NCI-H2171 treated with DMSO at 0.1 percent for 48 hours (cell line): ENCODE results near the gene NME4.
"Not testable (repeated sequence)": the region's sequence is repeated elsewhere in the genome, so short reads cannot be mapped to it uniquely, and the experiment has no call there.

Experiments
- DNase-seq: peaks from one replicate; lab custom pipeline; 2025; lab: John Stamatoyannopoulos, UW

Gene NME4

DNA sequence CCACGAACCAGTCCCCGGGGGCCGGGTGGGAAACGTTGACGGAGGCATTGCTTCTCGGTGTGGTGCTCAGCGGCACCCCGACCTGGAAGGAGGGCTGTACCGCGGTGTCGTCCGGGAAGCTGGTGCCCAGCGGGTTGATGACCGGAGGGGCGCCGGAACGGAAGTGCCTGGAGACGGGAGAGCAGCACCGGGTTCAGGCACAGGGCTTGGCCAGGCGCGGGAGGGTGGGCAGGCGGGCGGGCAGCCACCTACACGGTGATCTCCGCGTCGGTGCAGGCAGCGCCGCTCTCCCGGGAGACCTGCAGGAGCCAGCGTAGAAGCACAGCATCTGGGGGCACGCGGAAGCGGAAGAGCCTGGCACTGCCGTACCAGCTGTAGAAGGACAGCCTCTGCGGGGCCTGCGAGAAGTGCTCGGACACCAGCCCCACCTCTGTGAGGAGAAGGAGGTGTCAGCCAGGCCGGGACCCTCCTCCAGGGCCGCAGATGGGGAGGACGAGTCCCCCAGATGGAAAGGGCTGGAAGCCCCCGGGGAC is 19.5 kb upstream of the NME4 start:
- no peak for DNase-seq

DNA sequence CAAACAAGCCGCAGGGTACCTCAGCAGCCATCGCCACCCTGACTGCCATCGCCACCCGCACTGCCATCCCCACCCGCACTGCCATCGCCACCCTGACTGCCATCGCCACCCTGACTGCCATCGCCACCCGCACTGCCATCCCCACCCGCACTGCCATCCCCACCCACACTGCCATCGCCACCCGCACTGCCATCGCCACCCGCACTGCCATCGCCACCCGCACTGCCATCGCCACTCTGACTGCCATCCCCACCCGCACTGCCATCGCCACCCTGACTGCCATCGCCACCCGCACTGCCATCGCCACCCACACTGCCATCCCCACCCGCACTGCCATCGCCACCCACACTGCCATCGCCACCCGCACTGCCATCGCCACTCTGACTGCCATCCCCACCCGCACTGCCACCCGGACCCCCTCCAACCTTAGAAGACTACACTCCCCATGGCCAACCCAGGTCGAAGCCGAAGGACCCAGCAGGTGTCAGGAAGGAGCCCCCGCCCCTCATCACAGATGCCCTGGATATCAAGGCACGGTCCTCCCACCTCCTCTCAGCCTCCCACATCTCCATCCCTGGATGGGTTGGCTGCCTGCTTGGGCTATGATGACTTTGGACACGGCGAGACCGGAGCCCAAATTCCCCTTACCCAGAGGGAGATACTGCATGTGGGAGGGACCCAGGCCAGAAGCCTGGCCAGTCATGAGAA is 18.7 kb upstream of the NME4 start:
- DNase-seq, result not testable (repeated sequence)

DNA sequence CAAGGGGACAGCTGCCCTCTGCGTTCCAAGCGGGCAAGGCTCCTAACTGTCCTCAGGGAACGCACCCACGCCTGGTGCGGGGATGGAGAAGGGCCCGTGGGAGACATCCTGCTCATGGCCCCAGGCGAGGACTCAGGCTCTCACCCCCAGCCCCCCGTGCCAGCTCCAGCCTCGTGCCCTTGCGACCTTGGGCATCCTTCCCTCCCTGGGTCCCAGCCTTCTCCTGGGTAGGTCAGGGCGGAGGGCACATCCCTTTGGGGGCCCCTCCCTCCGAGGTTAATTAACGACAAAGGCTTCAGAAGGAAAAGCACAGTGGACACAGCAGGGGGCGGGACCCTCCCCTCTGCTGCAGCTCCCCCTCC is 18.2 kb upstream of the NME4 start:
- no peak for DNase-seq

DNA sequence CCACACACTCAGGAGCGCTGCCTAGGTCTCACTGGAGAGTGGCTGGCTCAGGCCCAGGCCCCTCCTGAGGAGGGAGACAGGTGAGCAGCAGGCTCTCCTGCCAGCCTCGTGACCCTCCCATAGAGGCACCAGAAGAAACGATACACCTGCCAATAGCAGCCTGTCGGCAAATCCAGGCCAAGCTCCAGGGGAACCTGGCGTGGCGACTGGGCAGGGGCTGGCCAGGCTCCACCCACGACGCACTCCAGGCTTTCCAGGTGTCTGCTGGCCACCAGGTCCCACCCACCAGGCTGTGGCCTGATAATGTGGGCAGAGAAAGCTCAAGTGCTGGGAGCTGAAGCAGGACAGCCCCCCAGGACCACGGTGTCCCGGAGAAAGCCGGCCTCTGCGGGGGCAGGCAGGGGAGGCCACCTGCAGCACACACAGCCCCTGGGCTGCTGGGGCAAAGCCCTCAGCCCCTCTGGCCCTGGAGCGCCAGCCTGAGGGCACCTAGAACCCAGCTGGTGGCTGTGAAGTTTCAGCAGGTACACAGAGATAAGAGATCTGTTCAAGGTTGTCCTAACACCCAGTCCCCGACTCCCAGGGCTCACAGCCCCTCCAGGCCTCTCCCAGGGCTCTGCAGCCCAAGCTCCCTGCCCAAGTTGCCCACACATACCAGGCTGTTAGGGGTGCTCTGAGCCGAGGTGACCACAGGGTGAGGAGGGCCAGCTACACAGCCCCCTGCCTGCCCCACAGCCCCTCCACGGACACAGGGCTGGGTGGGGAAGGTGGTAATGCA is 17.6 kb upstream of the NME4 start:
- peak; percentile 81 for DNase-seq

DNA sequence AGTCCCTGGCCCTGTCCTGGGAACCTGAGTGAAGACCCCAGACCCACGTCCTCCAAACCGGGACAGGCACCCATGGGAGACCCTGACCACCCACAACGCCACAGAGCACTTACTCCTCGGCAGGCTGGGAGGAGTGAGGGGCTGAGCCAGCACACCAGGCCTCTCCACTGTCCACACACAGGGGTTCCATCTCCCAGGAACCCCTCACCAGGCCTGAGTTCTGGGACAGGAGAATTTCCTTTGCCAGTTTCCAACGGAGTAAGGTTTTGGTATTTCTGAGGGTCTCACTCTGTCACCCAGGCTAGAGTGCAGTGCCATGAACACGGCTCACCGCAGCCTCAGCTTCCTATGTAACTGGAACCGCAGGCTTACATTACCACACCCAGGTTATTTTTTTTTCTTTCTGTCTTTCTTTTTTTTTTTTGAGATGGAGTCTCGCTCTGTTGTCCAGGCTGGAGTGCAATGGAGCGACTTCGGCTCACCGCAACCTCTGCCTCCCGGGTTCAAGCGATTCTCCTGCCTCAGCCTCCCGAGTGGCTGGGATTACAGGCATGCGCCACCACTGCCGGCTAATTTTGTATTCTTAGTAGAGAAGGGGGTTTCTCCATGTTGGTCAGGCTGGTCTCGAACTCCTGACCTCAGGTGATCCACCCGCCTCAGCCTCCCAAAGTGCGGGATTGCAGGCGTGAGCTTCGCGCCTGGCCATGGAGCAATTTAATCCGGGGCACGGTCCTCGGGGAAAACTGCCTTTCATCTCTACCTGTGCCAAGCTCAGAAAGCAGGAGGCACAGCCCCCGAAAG is 16.8 kb upstream of the NME4 start:
- no peak for DNase-seq

DNA sequence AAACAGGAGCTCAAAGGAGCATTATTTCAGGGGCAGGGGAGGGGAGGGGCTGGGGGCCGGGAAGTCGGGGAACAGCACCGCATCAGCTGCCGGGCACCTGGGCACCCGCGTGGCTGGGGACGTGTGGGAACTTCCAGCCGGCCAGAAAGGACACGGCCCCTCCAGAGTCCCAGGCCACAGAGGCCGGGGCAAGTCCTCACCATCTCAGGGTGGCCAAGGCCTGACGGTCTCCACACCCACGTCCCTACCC is 16.3 kb upstream of the NME4 start:
- no peak for DNase-seq

DNA sequence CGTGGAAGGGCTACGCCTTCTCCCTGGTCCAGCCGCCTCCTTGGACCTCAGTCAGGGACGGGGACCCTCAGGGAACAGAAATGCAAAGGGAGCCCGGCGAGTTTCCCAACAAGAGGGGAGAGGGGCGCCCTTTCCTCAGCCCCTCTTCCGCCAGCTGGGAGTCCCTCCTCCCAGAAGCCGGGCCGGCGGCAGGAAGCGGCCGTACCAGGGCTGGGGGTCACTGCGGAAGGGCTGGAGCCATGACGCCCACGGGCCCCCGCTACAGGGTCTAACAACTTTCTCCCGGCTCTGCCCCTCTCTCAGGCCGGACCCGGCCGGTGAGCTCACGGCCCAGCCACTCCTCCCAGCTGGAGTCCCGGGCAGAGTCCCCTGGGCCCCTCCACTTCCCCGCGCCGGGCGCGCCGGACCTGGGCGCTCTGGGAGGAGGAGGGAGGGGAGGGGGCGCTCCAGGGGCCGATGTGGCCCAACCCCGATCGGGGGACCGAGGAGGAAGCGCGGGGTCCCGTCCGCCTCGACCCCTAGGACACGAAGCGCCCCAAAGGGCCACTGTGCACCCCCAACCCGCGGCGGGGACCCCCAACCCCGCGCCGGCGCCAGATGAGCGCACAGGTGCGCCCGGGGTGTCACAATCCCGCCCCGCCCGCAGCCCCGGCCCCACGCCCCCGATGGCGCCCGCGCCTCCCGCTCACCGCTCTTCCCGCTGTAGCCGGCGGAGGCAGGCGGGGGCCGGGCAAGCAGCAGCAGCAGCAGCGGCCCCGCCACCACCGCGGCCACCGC is 15.8 kb upstream of the NME4 start:
- DNase-seq, result no peak

DNA sequence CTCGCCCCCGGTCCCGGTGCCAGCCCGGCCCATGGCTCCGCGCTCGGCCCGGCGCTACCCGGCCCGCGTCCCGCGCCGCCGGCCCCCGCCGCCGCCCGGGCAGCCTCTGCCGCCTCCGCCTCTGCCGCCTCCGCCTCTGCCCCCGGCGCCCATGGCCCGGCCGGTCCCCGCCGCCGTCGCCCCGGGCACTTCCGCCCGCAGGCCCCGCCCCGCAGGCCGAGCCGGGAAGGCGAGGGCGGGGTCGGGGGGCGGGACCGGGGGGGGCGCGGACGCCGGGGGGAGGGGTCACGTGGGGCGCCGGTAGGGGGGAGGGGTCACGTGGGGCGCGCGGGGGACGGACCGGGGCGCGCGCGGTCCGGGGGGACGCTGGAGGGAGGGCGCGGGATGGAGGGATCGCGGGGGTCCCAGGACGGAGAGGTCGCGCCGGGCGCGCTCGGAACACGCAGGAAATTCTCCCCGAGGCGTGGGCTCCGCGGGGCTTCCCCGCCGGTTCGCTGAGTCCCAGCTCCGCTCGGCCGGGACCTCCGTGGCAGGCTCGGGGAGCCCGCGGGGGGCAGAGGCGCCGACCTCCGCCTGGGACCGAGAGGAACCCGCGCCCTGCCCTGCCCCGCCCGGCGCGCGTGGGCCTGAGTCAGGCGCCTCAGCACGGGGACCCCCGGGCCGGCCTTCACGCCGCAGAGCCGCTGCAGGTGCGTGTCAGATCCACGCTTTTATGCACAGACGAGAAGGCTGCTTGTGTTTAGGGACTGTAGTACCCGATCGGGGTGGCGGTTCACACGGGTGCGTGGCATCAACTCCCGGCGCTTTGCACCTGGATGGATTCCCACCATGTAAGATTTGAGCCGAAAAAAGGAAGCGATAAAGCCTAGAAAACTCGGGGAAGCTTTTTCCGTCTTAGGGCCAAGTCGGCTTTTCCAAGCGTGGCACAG is 14.9 kb upstream of the NME4 start, which contains the start of gene PGAP6:
TSS of gene PGAP6 (minus strand) at position 190 of the 929 bp plus-strand sequence. CDS start at position 33, 157 bp downstream.
- peak; percentile 42 for DNase-seq

DNA sequence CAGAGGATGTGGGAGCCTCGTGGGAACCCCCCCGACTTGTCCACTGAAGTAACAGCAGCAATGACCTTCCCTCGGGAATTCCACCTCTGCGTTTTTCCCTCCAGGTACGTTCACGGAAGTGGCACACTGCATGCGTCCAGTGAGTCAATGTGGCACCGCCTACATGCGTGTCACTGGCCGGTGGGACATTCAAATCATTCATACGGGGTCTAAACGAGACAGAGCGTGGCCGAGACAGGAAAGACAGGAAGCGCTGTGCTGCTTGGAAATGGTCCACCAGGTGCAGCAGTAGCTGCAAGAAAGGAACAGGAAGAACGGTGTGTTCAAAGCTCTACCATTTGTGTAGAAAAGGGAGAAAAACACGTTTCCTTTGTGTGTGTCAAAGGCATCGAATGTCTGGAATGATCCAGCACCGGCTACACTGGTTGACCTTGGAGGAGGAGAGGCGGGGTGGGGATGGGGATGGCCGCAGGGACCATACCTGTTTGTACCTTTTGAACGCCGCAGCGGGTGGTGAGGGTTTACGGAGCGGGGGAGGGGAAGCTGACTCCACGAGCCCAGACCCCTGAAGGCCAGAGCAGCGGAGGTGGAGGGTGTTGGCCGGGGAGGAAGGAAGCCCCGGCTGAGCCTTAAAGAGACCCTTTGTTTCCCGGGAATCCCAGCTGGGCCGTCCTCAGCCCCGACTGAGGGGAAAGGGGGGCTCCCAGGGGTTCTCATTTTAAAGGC is 13.5 kb upstream of the NME4 start:
- DNase-seq, result no peak

DNA sequence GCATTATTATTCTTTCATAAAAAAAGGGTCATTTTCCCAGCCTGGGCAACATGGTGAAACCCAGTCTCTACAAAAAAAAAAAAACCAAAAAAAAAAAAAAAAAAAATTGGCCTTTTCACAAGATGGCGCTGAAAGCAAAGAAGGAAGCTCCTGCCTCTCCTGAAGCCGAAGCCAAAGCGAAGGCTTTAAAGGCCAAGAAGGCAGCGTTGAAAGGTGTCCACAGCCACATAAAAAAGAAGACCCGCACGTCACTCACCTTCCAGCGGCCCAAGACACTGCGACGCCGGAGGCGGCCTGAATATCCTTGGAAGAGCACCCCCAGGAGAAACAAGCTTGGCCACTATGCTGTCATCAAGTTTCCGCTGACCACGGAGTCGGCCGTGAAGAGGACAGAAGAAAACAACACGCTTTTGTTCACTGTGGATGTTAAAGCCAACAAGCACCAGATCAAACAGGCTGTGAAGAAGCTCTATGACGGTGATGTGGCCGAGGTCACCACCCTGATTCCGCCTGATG is 10.3 kb upstream of the NME4 start:
- DNase-seq, result no peak

DNA sequence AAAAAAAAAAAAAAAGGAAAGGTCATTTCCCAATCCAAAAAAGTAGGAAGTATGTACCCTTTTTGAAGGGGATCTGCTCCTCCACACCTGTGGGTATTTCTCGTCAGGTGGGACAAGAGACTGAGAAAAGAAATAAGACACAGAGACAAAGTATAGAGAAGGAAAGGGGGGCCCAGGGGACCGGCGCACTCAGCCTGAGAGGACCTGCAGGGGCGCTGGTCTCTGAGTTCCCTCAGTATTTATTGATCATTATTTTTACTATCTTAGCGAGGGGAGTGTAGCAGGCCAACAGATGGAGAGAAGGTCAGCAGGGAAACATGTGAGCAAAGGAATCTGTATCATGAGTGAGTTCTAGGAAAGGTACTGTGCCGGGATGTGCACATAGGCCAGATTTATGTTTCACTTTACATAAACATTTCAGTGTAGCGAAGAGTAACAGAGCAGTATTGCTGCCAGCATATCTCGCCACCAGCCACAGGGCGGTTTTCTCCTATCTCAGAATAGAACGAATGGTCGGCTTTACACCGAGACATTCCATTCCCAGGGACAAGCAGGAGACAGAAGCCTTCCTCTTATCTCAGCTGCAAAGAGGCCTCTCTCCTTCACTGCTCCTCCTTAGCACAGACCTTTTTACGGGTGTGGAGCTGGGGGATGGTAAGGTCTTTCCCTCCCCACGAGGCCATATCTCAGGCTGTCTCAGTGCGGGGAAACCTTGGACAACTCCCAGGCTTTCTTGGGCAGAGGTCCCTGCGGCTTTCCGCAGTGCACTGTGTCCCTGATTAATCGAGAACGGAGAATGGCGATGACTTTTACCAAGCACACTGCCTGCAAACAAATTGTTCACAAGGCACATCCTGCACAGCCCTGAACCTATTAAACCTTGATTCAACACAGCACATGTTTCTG is 9.0 kb upstream of the NME4 start:
- DNase-seq, result not testable (repeated sequence)

DNA sequence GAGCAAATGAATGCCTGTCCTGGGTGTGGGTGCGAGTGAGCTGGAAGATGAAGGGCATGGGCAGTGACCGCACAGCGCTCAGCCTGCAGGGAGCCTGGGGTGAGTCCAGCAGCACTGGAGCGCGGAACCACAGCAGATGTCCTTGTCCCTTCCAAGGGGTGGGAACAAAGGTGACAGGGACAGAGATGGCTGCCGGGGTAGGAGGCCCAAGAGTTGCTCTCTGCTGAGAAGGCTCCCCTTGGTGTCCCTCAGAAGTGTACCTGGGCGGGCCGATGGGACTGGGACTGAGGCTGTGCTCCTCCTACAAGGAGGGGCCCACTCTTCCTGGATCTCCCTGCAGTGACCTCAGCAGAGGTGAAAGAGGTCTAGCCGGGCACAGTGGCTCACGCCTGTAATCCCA is 7.6 kb upstream of the NME4 start:
- DNase-seq, result no peak

DNA sequence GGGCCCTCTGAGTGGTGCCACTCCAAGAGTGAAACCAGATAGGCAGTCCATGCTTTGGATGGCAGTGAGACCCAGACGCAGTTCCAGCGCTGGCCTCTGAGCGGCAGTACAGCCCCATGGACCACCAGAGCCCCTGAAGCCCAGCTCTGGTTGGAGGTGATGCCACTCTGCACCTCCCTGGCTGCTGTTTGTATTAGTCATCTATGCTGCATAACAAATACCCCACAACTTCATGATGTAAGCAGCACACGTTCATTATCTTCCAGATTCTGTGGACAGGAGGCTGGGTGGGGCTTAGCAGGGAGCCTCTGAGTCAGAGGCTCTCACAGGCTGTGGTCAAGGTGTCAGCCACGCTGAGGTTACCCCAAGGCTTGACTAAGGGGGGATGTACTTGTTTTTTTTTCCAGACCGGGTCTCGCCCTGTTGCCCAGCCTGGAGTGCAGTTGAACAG is 5.1 kb upstream of the NME4 start:
- DNase-seq, result peak; percentile 51

DNA sequence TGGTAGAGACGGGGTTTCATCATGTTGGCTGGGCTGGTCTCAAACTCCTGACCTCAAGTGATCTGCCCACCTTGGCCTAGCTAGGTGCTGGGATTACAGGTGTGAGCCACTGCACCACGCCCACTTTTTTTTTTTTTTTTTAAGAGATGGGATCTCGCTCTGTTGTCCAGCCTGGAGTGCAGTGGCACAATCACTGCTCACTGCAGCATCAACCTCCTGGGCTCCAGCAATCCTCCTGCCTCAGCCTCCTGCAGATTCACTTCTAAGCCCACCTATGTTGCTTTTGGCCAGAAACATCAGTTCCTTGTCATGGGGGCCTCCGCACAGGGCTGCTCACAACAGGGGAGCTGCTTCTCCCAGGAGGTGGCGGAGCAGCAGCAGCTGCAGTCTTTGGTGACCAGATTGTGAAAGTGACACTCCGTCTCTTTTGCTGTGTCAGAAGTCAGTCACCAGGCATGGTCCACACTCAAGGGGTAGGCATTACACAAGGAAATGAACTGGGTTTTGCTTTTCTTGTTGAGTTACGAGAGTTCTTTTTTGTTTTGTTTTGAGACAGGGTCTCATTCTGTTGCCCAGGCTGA is 4.5 kb upstream of the NME4 start:
- DNase-seq, result no peak

DNA sequence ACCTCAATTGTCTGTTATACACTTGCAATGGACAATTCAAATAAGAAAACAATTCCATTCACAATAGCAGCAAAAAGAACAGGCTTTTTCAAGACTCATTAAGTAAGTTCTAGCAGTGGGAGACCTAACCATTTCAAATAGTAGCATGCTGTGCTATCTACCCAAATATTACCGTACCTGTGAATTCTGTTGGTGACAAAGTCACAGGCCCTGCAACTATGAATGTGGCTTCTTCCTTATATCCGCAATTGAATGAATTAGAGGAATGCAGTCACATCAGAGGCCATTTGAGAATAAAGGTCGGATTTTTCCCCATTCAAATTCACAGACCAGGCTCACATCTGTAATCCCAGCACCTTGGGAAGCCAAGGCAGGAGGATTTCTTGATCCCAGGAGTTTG is 800 bp upstream of the NME4 start:
- DNase-seq, result peak; percentile 50

DNA sequence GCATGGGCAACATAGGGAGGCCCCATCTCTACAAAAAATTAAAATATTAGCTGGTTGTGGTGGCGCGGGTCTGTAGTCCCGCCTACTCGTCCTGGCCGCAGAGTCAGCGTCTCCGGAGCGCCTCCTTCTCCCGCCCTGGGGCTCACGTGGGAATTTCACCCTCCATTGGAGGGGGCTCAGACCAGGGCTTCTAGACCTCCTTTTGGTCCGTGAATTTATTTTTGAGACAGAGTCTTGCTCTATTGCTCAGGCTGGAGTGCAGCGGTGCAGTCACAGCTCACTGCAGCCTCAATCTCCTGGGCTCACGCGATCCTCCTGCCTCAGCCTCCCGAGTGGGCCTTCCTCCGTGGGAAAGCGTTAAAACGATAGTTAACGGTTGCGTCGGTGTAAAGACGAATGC is 394 bp upstream of the NME4 start:
- DNase-seq, result peak; percentile 71

DNA sequence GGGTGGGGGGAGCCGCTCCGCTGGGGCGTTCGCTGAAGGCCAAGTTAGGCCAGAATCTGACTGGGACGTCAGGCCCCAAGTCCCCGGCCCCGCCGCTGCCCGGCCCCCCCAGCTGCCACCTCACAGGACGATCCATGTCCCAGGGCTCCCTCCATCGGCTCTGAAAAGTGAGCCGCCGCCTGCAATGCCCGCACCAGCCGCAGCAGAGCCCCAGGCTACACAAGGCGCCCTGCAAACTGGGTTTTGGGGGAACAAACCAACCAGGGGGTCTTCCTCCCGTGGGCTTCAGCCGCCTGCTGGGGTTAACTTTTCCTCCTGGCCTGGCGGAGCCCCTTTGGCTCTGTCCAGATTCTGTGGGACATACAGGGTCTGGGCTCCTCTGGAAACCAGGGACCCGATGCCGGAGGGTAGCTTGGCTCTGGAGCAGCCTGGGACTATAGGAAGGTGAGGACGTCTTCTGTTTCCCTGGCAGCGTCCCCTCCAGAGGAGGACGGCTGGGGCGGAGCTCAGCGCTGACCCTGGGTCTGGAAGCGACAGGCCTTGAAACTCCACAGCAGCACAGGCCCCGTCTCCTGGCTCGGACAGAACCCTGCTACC is 835 bp downstream of the NME4 start:
- peak; percentile 14 for DNase-seq
